ENCODE measurements around the gene TEAD1. TPM values are rescaled to one million over a fixed set of nuclear protein-coding genes. Genes with fewer than 3 reads are reported as not detected.

Gene TEAD1
- total and polyA plus RNA-seq, 7 donors = 3.2 to 200 (median 155) TPM

GRCh38 chr11:12845739-12846358 is 171.6 kb downstream of the TEAD1 start:
- peak; percentile 79 for DNase-seq
- H3K4me1 ChIP-seq = peaks cover 0 to 76% (median 68%) of the 10 kb centered on the region in 4 donors
- TF ChIP-seq EP300 (IDR thresholded peaks at IDR 0.05) = no peak
- TF ChIP-seq POLR2AphosphoS5 (IDR thresholded peaks at IDR 0.05) = peak in 3 of 4 donors; percentile 17 to 54 (median 54)
- TF ChIP-seq CTCF (IDR thresholded peaks at IDR 0.05) = no peak
- TF ChIP-seq POLR2A (IDR thresholded peaks at IDR 0.05) = no peak
- no peaks in the 10 kb centered on the region for H3K27me3 ChIP-seq
- intact Hi-C loops (cut with DNase I) = no loop called here
- WGBS, 2 donors = 13 to 56% methylated on average over 10 of the region's 10 CpGs
- no peak overlapping the region for H3K4me3 ChIP-seq
- no peaks in the 10 kb centered on the region for H3K36me3 ChIP-seq
- H3K9me3 ChIP-seq = no peaks in the 10 kb centered on the region
- H3K27ac ChIP-seq = peak overlapping the region; percentile 15 to 83 (median 73)

GRCh38 chr11:12846786-12847615 is 172.8 kb downstream of the TEAD1 start:
- 64 to 77% methylated on average over 3 of the region's 3 CpGs for WGBS, 2 donors
- H3K27ac ChIP-seq = peak overlapping the region in 3 of 4 donors; percentile 69 to 83 (median 77)
- peaks cover 0 to 65% (median 56%) of the 10 kb centered on the region in 4 donors for H3K4me1 ChIP-seq
- H3K4me3 ChIP-seq = no peak overlapping the region
- no peak for DNase-seq
- no peaks in the 10 kb centered on the region for H3K27me3 ChIP-seq
- no peaks in the 10 kb centered on the region for H3K9me3 ChIP-seq
- intact Hi-C loops (cut with DNase I) = no loop called here
- no peaks in the 10 kb centered on the region for H3K36me3 ChIP-seq
- TF ChIP-seq POLR2AphosphoS5 (IDR thresholded peaks at IDR 0.05) (no peak), CTCF (IDR thresholded peaks at IDR 0.05) (no peak), EP300 (IDR thresholded peaks at IDR 0.05) (no peak), POLR2A (IDR thresholded peaks at IDR 0.05) (no peak)

GRCh38 chr11:12848413-12848812 is 174.2 kb downstream of the TEAD1 start:
- no peaks in the 10 kb centered on the region for H3K27me3 ChIP-seq
- H3K36me3 ChIP-seq = no peaks in the 10 kb centered on the region
- no peak for DNase-seq
- H3K4me3 ChIP-seq = no peak overlapping the region
- H3K9me3 ChIP-seq = no peaks in the 10 kb centered on the region
- WGBS, 2 donors = 95% methylated on average over 3 of the region's 3 CpGs
- intact Hi-C loops (cut with DNase I) = no loop called here
- peak overlapping the region in 2 of 4 donors; percentile 77 to 83 for H3K27ac ChIP-seq
- peaks cover 0 to 61% (median 50%) of the 10 kb centered on the region in 4 donors for H3K4me1 ChIP-seq
- TF ChIP-seq CTCF (IDR thresholded peaks at IDR 0.05) (no peak), POLR2AphosphoS5 (IDR thresholded peaks at IDR 0.05) (no peak), EP300 (IDR thresholded peaks at IDR 0.05) (no peak), POLR2A (IDR thresholded peaks at IDR 0.05) (no peak)

- intact Hi-C loops (cut with DNase I) = no loop called here
- 18 to 64% methylated on average over 1 of the region's 1 CpG for WGBS, 2 donors
- Histone ChIP-seq H3K4me1 (peaks cover 0 to 58% (median 35%) of the 10 kb centered on the region in 4 donors), H3K27ac (peak overlapping the region; percentile 25 to 57 (median 43)), H3K27me3 (no peaks in the 10 kb centered on the region), H3K4me3 (no peak overlapping the region), H3K9me3 (no peaks in the 10 kb centered on the region), H3K36me3 (no peaks in the 10 kb centered on the region)
- DNase-seq = no peak
- no peak for TF ChIP-seq POLR2AphosphoS5 (IDR thresholded peaks at IDR 0.05)
- TF ChIP-seq CTCF (IDR thresholded peaks at IDR 0.05) = no peak
- TF ChIP-seq EP300 (IDR thresholded peaks at IDR 0.05) = no peak
- TF ChIP-seq POLR2A (IDR thresholded peaks at IDR 0.05) = no peak
Measured at GRCh38 chr11:12853325-12853651, 179.1 kb downstream of the TEAD1 start.
